ENCODE measurements around the gene RIGI.

DNA sequence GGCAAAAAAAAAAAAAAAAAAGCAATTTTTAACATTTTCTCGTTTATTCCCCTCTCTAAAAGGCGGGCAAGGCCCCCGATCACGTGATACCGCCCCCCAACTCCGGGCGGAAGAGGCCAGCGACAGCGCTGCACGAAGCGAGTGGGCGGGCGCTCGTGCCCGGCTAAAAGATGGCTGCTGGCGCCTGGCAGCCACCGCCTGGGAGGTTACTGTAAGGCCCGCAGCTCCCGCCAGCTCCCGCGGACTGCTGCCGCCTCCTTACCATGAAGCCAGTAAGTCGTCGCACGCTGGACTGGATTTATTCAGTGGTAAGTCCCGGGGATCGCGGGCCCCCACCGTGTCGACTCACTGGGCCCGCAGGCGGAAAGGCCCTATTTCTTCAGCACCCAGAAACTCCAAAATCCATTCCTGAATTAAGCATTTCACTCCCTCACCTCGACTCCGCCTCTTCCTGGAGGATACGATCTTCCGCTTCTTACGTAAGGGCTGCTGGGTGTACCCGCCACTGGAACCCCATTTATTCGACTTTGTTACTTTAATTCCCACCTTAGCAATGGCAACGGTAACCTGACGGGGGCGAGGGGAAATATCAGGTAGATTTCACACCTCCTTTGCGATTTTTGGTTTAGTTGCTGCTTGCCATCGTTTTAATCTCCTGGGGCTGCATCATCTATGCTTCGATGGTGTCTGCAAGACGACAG is 26.3 kb upstream of the RIGI start, which contains the start of the genes SMIM27 and TOPORS:
- TF ChIP-seq RAD21 (conservative IDR thresholded peaks at IDR 0.05 in 1 of 2, IDR thresholded peaks at IDR 0.05 in 1 of 2) = no peak
- TF ChIP-seq, protein P1, sequence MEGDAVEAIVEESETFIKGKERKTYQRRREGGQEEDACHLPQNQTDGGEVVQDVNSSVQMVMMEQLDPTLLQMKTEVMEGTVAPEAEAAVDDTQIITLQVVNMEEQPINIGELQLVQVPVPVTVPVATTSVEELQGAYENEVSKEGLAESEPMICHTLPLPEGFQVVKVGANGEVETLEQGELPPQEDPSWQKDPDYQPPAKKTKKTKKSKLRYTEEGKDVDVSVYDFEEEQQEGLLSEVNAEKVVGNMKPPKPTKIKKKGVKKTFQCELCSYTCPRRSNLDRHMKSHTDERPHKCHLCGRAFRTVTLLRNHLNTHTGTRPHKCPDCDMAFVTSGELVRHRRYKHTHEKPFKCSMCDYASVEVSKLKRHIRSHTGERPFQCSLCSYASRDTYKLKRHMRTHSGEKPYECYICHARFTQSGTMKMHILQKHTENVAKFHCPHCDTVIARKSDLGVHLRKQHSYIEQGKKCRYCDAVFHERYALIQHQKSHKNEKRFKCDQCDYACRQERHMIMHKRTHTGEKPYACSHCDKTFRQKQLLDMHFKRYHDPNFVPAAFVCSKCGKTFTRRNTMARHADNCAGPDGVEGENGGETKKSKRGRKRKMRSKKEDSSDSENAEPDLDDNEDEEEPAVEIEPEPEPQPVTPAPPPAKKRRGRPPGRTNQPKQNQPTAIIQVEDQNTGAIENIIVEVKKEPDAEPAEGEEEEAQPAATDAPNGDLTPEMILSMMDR (IDR thresholded peaks at IDR 0.05) = no peak
- TF ChIP-seq POLR2A (IDR thresholded peaks at IDR 0.05; ENCODE audit: low read length) = peak; percentile 61
- TF ChIP-seq, protein P2, sequence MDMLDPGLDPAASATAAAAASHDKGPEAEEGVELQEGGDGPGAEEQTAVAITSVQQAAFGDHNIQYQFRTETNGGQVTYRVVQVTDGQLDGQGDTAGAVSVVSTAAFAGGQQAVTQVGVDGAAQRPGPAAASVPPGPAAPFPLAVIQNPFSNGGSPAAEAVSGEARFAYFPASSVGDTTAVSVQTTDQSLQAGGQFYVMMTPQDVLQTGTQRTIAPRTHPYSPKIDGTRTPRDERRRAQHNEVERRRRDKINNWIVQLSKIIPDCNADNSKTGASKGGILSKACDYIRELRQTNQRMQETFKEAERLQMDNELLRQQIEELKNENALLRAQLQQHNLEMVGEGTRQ (IDR thresholded peaks at IDR 0.05) = peak; percentile 93
- peak; percentile 17; the same call in 1 of the 2 replicates for TF ChIP-seq RFX5 (IDR thresholded peaks at IDR 0.05)
- TF ChIP-seq BHLHE40 (IDR thresholded peaks at IDR 0.05; ENCODE audit: low read depth, low read length) = peak; percentile 31; the same call in 1 of the 2 replicates
- no peak for TF ChIP-seq SMC3 (IDR thresholded peaks at IDR 0.05)
- TF ChIP-seq NR3C1 (IDR thresholded peaks at IDR 0.05) = no peak
- 0 out of 2 replicates have a peak, but pooled peaks have one; percentile 45 for TF ChIP-seq MAZ (IDR thresholded peaks at IDR 0.05; ENCODE audit: borderline replicate concordance, low read depth, low read length)
- TF ChIP-seq ZC3H11A (IDR thresholded peaks at IDR 0.05) = no peak
- no peak for TF ChIP-seq CHD2 (IDR thresholded peaks at IDR 0.05; ENCODE audit: low read length, partially characterized antibody)

Measured in A549 (cell line).